ENCODE results near the gene TPM1.
"Not testable (repeated sequence)": the region's sequence is repeated elsewhere in the genome, so short reads cannot be mapped to it uniquely, and the experiment has no call there.

Gene TPM1

GRCh38 chr15:63105354-63105753 is 62.8 kb downstream of the TPM1 start:
- not testable (repeated sequence) for DNase-seq

- no peak for DNase-seq
Measured at GRCh38 chr15:63107895-63108546, 65.5 kb downstream of the TPM1 start.

- no peak for DNase-seq
Measured at GRCh38 chr15:63109498-63109897, 67.0 kb downstream of the TPM1 start.

GRCh38 chr15:63109920-63110319 is 67.4 kb downstream of the TPM1 start:
- DNase-seq = no peak

- no peak for DNase-seq
Measured at GRCh38 chr15:63110428-63111026, 68.0 kb downstream of the TPM1 start.

- no peak for DNase-seq
Measured at GRCh38 chr15:63111481-63111880, 68.9 kb downstream of the TPM1 start.

GRCh38 chr15:63112871-63113270 is 70.3 kb downstream of the TPM1 start:
- no peak for DNase-seq

- no peak for DNase-seq
Measured at GRCh38 chr15:63114465-63114864, 71.9 kb downstream of the TPM1 start.
